Purkinje cell (primary cell): ENCODE results near the gene ZNF700. TPM values are rescaled to one million over a fixed set of nuclear protein-coding genes. Genes with fewer than 3 reads are reported as not detected.

Experiments
- polyA plus RNA-seq: library from polyadenylated mRNA; unstranded; fragments of >200 nt; fragmentation: Nextera tagmentation; gene quantifications from 2 replicates; pipeline ENCODE4 v1.2.1, GENCODE V29; 2014

The ZNF700 gene
- polyA plus RNA-seq = 0.39 and 5.0 TPM in 2 replicates

GRCh38 chr19:11924886-11925650 lies at the start of gene ZNF700:
Gene ZNF700, plus strand, starts transcription at chr19:11925107. Its CDS starts 104 bp downstream, at chr19:11925211.

GRCh38 chr19:11887611-11888531 lies 37.0 kb upstream of the ZNF700 start, which contains the start of gene ZNF69:
Gene ZNF69, plus strand, starts transcription at chr19:11887782. Its CDS starts 142 bp downstream, at chr19:11887924.

DNA sequence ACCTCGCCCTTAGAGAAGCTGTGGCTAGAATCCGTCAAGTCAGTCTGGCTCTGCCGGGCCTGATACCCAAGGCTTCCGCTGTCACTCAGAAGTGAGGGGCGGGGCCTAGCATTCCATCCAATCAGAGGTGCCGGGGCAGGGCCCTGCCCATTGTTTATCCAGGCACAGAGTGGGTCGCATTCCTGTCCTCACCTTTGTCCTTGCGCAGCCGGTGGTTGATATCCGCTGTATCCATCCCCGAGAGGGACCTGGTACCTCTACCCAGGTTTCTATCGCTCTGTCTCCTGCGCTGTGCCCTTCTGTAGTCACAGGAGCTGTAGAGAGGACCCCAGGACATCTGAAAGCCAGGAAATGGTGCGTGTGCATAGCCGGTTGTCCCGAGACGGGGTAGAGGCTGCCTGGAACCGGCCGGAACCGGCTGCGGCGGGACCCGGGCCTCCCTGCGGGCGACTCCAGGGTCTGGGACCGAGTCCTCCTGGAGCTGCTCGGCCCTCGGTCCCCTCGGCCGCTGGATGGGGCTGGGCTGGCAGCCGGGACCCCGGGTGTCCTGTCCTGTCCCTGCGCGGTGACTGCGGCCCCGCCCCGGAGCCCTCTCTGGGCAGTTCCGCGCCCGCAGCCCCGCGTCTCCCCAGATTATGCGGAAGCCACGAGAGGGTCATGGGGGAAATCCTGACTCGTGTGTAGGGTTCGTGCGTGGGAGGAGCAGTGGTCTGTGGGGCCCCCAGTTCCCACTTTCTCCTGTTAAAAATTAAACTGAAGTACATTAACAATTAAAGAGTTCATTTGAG lies 40.1 kb downstream of the ZNF700 start, which contains the start of gene ZNF763:
TSS of gene ZNF763 (plus strand) at position 183 of the 788 bp plus-strand sequence. CDS start at position 352, 169 bp downstream.

Other genes with a start within 250 kb of the ZNF700 start
- gene ZNF823, start 186.2 kb upstream of the ZNF700 start, polyA plus RNA-seq = 0.57 and 1.6 TPM in 2 replicates
- gene ZNF441, start 158.1 kb upstream of the ZNF700 start, polyA plus RNA-seq = 12.6 and 16.6 TPM in 2 replicates
- gene ZNF491, start 126.6 kb upstream of the ZNF700 start, polyA plus RNA-seq = 1.4 and 2.3 TPM in 2 replicates
- 3.0 and 3.7 TPM in 2 replicates for gene ZNF440, start 110.8 kb upstream of the ZNF700 start, polyA plus RNA-seq
- 2.2 and 8.2 TPM in 2 replicates for gene ZNF439, start 76.4 kb upstream of the ZNF700 start, polyA plus RNA-seq
- 0.22 and 0.70 TPM in 2 replicates for gene ZNF69, start 37.3 kb upstream of the ZNF700 start, polyA plus RNA-seq
- gene ZNF763, start 39.9 kb downstream of the ZNF700 start, polyA plus RNA-seq = 0.99 and 2.5 TPM in 2 replicates
- 2.7 and 4.4 TPM in 2 replicates for gene ZNF433, start 110.6 kb downstream of the ZNF700 start, polyA plus RNA-seq
- not detected in 2 replicates for gene ZNF878, start 127.9 kb downstream of the ZNF700 start, polyA plus RNA-seq
- gene ZNF844, start 139.6 kb downstream of the ZNF700 start, polyA plus RNA-seq = 2.4 and 5.2 TPM in 2 replicates
- gene ZNF20, start 215.2 kb downstream of the ZNF700 start, polyA plus RNA-seq = not detected in 2 replicates
- gene ZNF625, start 231.6 kb downstream of the ZNF700 start, polyA plus RNA-seq = 4.5 and 9.4 TPM in 2 replicates
- gene ZNF136, start 238.0 kb downstream of the ZNF700 start, polyA plus RNA-seq = 4.0 and 7.6 TPM in 2 replicates